K562 (cell line): Measurements from ENCODE around the gene MCEMP1. TPM values are rescaled to one million over a fixed set of nuclear protein-coding genes. Genes with fewer than 3 reads are reported as not detected.

ENCODE experiments used
- ATAC-seq: fragments of 200-7000 bp; cut with Tn5 transposase; 3 replicates; pipeline ENCODE4 v1.9.1; 2020; ENCODE audit warnings: moderate library complexity
- BruUV-seq: library from RNA; stranded (reverse); fragments of 400-500 nt; replicated peaks from 2 replicates; lab custom pipeline; 2021; lab: Mats Ljungman, UMichigan
- CTCF ChIA-PET: fragments of 300-600 bp; formaldehyde crosslinking; extraction: SDS; loops from one replicate; lab custom pipeline; 2021; ENCODE audit warnings: low intra/inter-chr PET ratio; lab: Yijun Ruan, JAX
- POLR2A ChIA-PET: fragments of 300-600, 350-650 bp; sonication (Branson Sonifier 250); formaldehyde crosslinking; extraction: SDS; loops from one replicate; lab custom pipeline; 2021; ENCODE audit warnings: antibody characterized with exemption, inconsistent platforms; lab: Yijun Ruan, JAX
- DNase-seq, 4 experiments: peaks; one replicate each; pipeline versions ENCODE4 v3.0.0 to v3.0.0-alpha.2; 2011 to 2018; ENCODE audit warnings: low spot score in 3 of 4, mixed read lengths in 3 of 4; ENCODE audit errors: extremely low read depth in 1 of 4
- FAIRE-seq: peaks from 2 replicates; lab custom pipeline; 2011; peaks lifted over from hg19 to GRCh38; lab: Jason Lieb, UNC
- H2AFZ ChIP-seq: 2 replicates; pipeline ENCODE4 v1.6.0; 2011; ENCODE audit warnings: low read depth, low read length, control low read depth, inconsistent platforms
- H3K27ac ChIP-seq: fragments of 200-600 bp; 3 replicates; pipeline ENCODE4 v1.8.0; 2011; ENCODE audit warnings: low read depth, mild to moderate bottlenecking, control low read depth, inconsistent platforms, low read length, moderate library complexity, mixed read lengths; ENCODE audit errors: extremely low read depth
- H3K27me3 ChIP-seq, 2 experiments: fragments of 300-600 bp in 1 of 2; 2 replicates in 1 of 2; 3 replicates in 1 of 2; pipeline versions ENCODE4 v1.6.0 to v1.8.0; 2011; ENCODE audit warnings: inconsistent platforms in 2 of 2, low read length in 2 of 2, mild to moderate bottlenecking in 1 of 2, mixed read lengths in 1 of 2, moderate library complexity in 1 of 2; ENCODE audit not compliant: control insufficient read depth in 2 of 2, insufficient read depth in 2 of 2
- H3K36me3 ChIP-seq: fragments of 300-600 bp; 3 replicates; pipeline ENCODE4 v1.8.0; 2011; ENCODE audit warnings: mild to moderate bottlenecking, low read length, inconsistent platforms; ENCODE audit not compliant: control insufficient read depth, insufficient read depth
- H3K4me1 ChIP-seq, 2 experiments: fragments of 200-600 bp in 1 of 2; replicated peaks in 1 of 2; 2 replicates in 1 of 2; 3 replicates in 1 of 2; pipeline versions ENCODE4 v1.5.1 to v1.8.0; 2011; ENCODE audit warnings: inconsistent platforms in 2 of 2, low read length in 2 of 2, mild to moderate bottlenecking in 1 of 2, mixed read lengths in 1 of 2, moderate library complexity in 1 of 2; ENCODE audit not compliant: control insufficient read depth in 2 of 2, insufficient read depth in 2 of 2
- H3K4me2 ChIP-seq: 2 replicates; pipeline ENCODE4 v1.6.1; 2011; ENCODE audit warnings: low read length, control low read depth, inconsistent platforms, mixed read lengths; ENCODE audit not compliant: insufficient read depth
- H3K4me3 ChIP-seq: fragments of 200-600 bp; sonication (generic), shearing (Covaris generic); 2 replicates; pipeline ENCODE4 v1.5.1; 2016; ENCODE audit warnings: control low read depth, inconsistent platforms
- H3K79me2 ChIP-seq: fragments of 200-600 bp; 3 replicates; pipeline ENCODE4 v1.8.0; 2011; ENCODE audit warnings: low read length, inconsistent platforms; ENCODE audit not compliant: control insufficient read depth, insufficient read depth
- H3K9ac ChIP-seq, 2 experiments: 2 replicates each; pipeline versions ENCODE4 v1.6.0 to v1.6.1; 2011; ENCODE audit warnings: low read depth in 2 of 2, low read length in 2 of 2, control low read depth in 1 of 2, inconsistent platforms in 1 of 2, mild to moderate bottlenecking in 1 of 2, mixed read lengths in 1 of 2; ENCODE audit not compliant: insufficient read depth in 1 of 2
- H3K9me1 ChIP-seq: one replicate; pipeline ENCODE4 v1.6.0; 2011; ENCODE audit warnings: inconsistent platforms, mild to moderate bottlenecking, low read length, moderate library complexity; ENCODE audit not compliant: control insufficient read depth, insufficient read depth
- H3K9me3 ChIP-seq: replicated peaks from 2 replicates; pipeline ENCODE4 v1.5.1; 2011; ENCODE audit warnings: low read depth, low read length, inconsistent platforms; ENCODE audit not compliant: control insufficient read depth, insufficient read depth
- H4K20me1 ChIP-seq: replicated peaks from 2 replicates; pipeline ENCODE4 v1.6.1; 2011; ENCODE audit warnings: low read length, inconsistent platforms, mixed read lengths; ENCODE audit not compliant: control insufficient read depth, insufficient read depth
- BMI1 ChIP-seq: fragments of 150-350 bp; IDR thresholded peaks from 2 replicates; pipeline ENCODE4 v1.6.1; 2014; ENCODE audit warnings: low read length
- DPF2 ChIP-seq: fragments of 450-650 bp; IDR thresholded peaks from 2 replicates; pipeline ENCODE4 v1.6.1; 2016
- GABPB1 ChIP-seq: sonication (generic); formaldehyde crosslinking; IDR thresholded peaks from 2 replicates; pipeline ENCODE4 v1.8.0; 2022; ENCODE audit warnings: mild to moderate bottlenecking, missing genetic modification reagents
- NBN ChIP-seq: fragments of 450-650 bp; IDR thresholded peaks from 2 replicates; pipeline ENCODE4 v1.6.1; 2016; ENCODE audit warnings: low read depth, mild to moderate bottlenecking
- POU5F1 ChIP-seq: fragments of 150-350 bp; IDR thresholded peaks from 2 replicates; pipeline ENCODE4 v1.6.1; 2014; ENCODE audit warnings: borderline replicate concordance, low read length, low read depth, mild to moderate bottlenecking; ENCODE audit not compliant: partially characterized antibody
- PPARD ChIP-seq: fragments of 250-450 bp; sonication (Bioruptor Pico); IDR thresholded peaks from 2 replicates; pipeline ENCODE4 v1.8.0; 2022; ENCODE audit warnings: inconsistent platforms, mild to moderate bottlenecking, moderate library complexity
- RBM15 ChIP-seq: fragments of 200-400 bp; formaldehyde crosslinking; IDR thresholded peaks from 2 replicates; pipeline ENCODE4 v1.6.1; 2018; ENCODE audit warnings: mild to moderate bottlenecking, low read length, moderate library complexity; ENCODE audit not compliant: insufficient read depth
- REST ChIP-seq, 2 experiments: fragments of 450-650 bp; formaldehyde crosslinking in 1 of 2; IDR thresholded peaks; 2 replicates each; pipeline versions ENCODE4 v1.4.0 to v1.6.1; 2014 to 2020; ENCODE audit warnings: mild to moderate bottlenecking in 2 of 2, borderline replicate concordance in 1 of 2, low read depth in 1 of 2
- ZBTB43 ChIP-seq: sonication (generic); formaldehyde crosslinking; IDR thresholded peaks from 2 replicates; pipeline ENCODE4 v1.8.0; 2023; ENCODE audit warnings: mild to moderate bottlenecking, missing genetic modification reagents
- ZNF124 ChIP-seq: sonication (generic); formaldehyde crosslinking; IDR thresholded peaks from 2 replicates; pipeline ENCODE4 v1.8.1; 2022; ENCODE audit warnings: missing genetic modification reagents
- ZNF140 ChIP-seq: fragments of 250-450 bp; sonication (Bioruptor Pico); IDR thresholded peaks from 2 replicates; pipeline ENCODE4 v1.8.0; 2021; ENCODE audit warnings: moderate library complexity, mild to moderate bottlenecking, inconsistent platforms
- WGBS: fragments of 100-300 bp; shearing (Covaris generic); methylation state at CpG from one replicate; pipeline ENCODE4 v1.1.6; 2016; ENCODE audit warnings: low coverage, mixed read lengths; ENCODE audit not compliant: insufficient coverage; ENCODE audit errors: missing lambda C conversion rate; 5-methylcytosine and 5-hydroxymethylcytosine counted together
- in situ Hi-C: fragments of 300-500 bp; cut with MboI; formaldehyde crosslinking; loops from 4 replicates; pipeline ENCODE4 v1.15.0; 2018; ENCODE audit warnings: inconsistent platforms, mixed read lengths
- intact Hi-C: fragments of 100-400 bp; cut with micrococcal nuclease; formaldehyde crosslinking; loops from 2 replicates; pipeline ENCODE4 v1.14.2; 2022
- polyA plus RNA-seq, 8 experiments: library from polyadenylated mRNA; depleted of rRNA in 4 of 8; stranded (reverse) in 5 of 8; unstranded in 3 of 8; fragments of >200 nt; fragmentation: Nextera tagmentation in 2 of 8; fragmentation: Illumina TruSeq in 1 of 8; extraction: Ambion mirVana in 2 of 8; extraction: Trizol in 1 of 8; gene quantifications; 2 replicates each; pipeline versions ENCODE4 v1.2.1 to v1.2.3, GENCODE V29; 2011 to 2014; ENCODE audit warnings: inconsistent platforms in 1 of 8, missing spikeins in 1 of 8
- total RNA-seq, 7 experiments: library from RNA; depleted of rRNA in 6 of 7; stranded (reverse); fragments of >200 nt in 6 of 7; fragmentation: Illumina TruSeq in 2 of 7; extraction: Trizol in 2 of 7; gene quantifications; 2 replicates each; pipeline versions ENCODE4 v1.2.1 to v1.2.3, GENCODE V29; 2011 to 2021; ENCODE audit warnings: low replicate concordance in 1 of 7

Gene MCEMP1
- total and polyA plus RNA-seq, 9 of the 15 experiments (the other 6 are each of a cell fraction or from before 2014, with no cell fraction given) = 0.11 to 1.8 (median 0.51) TPM

GRCh38 chr19:7650148-7650547 lies 26.7 kb upstream of the MCEMP1 start (continued):
- TF ChIP-seq ZNF140 (CRISPR knock-in tag) (no peak), RBM15 (no peak), PPARD (no peak), BMI1 (no peak), POU5F1 (no peak)

GRCh38 chr19:7652061-7652641 lies 24.7 kb upstream of the MCEMP1 start:
- WGBS = 6% methylated on average over 28 of the region's 28 CpGs
- H3K27me3 ChIP-seq = no peaks in the 10 kb centered on the region
- in situ Hi-C loops (no loop called here), intact Hi-C loops (loop anchor here (2.0 kb wide), 1 partner anchor 29 kb away; the partner anchor contains the start of gene TRAPPC5)
- DNase-seq (peak; percentile 79 to 92 (median 84)), FAIRE-seq (peak; percentile 97), ATAC-seq (peak; percentile 88)
- ChIA-PET POLR2A (interaction anchor here (0.6 to 1.3 kb wide), 2 partner anchors 9 to 293 kb away, joined by 3 to 5 read pairs; no protein-coding TSS in a partner anchor), CTCF (interaction anchor here (1.6 kb wide), 1 partner anchor 28 kb away, joined by 6 read pairs; no protein-coding TSS in a partner anchor)
- peaks cover 7% of the 10 kb centered on the region; the same call in 1 of the 3 replicates for H3K36me3 ChIP-seq
- H3K4me3 ChIP-seq = no peak overlapping the region
- H3K79me2 ChIP-seq = no peaks in the 10 kb centered on the region
- H3K9me3 ChIP-seq = no peaks in the 10 kb centered on the region
- H3K27ac ChIP-seq = peak overlapping the region; percentile 49; the same call in 1 of the 3 replicates
- H2AFZ ChIP-seq = peak overlapping the region; percentile 95
- BruUV-seq = no TSS peak
- H3K9ac ChIP-seq = peak overlapping the region in 1 of 2 experiments; percentile 75; a peak in 1 of 4 replicates
- H3K4me1 ChIP-seq = peaks cover 2 to 11% of the 10 kb centered on the region in 2 experiments; a peak in 3 of 5 replicates
- H3K9me1 ChIP-seq = no peaks in the 10 kb centered on the region
- H4K20me1 ChIP-seq = no peaks in the 10 kb centered on the region
- H3K4me2 ChIP-seq = peak overlapping the region; percentile 72
- TF ChIP-seq ZNF124 (CRISPR knock-in tag) = no peak
- TF ChIP-seq REST (IDR thresholded peaks at IDR 0.05; ENCODE audit: borderline replicate concordance) = peak; percentile 81
- TF ChIP-seq REST (CRISPR knock-in tag; IDR thresholded peaks at IDR 0.05; ENCODE audit: low read depth) = no peak
- no peak for TF ChIP-seq ZBTB43 (CRISPR knock-in tag)
- no peak; the same call in 1 of the 2 replicates for TF ChIP-seq GABPB1 (CRISPR knock-in tag)
- TF ChIP-seq DPF2 = peak; percentile 68; the same call in 1 of the 2 replicates
- TF ChIP-seq NBN = no peak
